Activated CD4-positive, alpha-beta T cell treated with anti-CD3 and anti-CD28 coated beads, Interleukin-2, amount 10 ng/mL, durations not matched to agents 7 days and 5 days (primary cell): Measurements from ENCODE around the gene CHST1. TPM values are rescaled to one million over a fixed set of nuclear protein-coding genes. Genes with fewer than 3 reads are reported as not detected.

Experiments used
- CTCF ChIA-PET: fragments of 350-600 bp; sonication (Branson Sonifier 250); formaldehyde crosslinking; loops from one replicate; lab custom pipeline; 2021; ENCODE audit warnings: antibody characterized with exemption; lab: Charles Lee
- POLR2A ChIA-PET: fragments of 350-600 bp; sonication (Branson Sonifier 250); formaldehyde crosslinking; loops from one replicate; lab custom pipeline; 2021; ENCODE audit warnings: antibody characterized with exemption; lab: Charles Lee
- DNase-seq: peaks from one replicate; pipeline ENCODE4 v3.0.0-alpha.2; 2020
- H3K27ac Mint-ChIP-seq: one replicate; pipeline ENCODE4 v1.8.0; 2021; ENCODE audit warnings: mild to moderate bottlenecking, moderate library complexity, mixed read lengths
- H3K27me3 Mint-ChIP-seq: one replicate; pipeline ENCODE4 v1.8.0; 2021; ENCODE audit warnings: mixed read lengths
- H3K36me3 Mint-ChIP-seq: one replicate; pipeline ENCODE4 v1.8.0; 2021; ENCODE audit warnings: low read depth, mixed read lengths
- H3K4me1 Mint-ChIP-seq: one replicate; pipeline ENCODE4 v1.8.0; 2021; ENCODE audit warnings: mixed read lengths
- H3K4me3 Mint-ChIP-seq: one replicate; pipeline ENCODE4 v1.8.0; 2021; ENCODE audit warnings: mild to moderate bottlenecking, moderate library complexity, mixed read lengths
- H3K9me3 Mint-ChIP-seq: one replicate; pipeline ENCODE4 v1.8.0; 2021; ENCODE audit warnings: mixed read lengths
- total RNA-seq, 2 experiments: library from RNA; stranded (reverse); gene quantifications; one replicate each; pipeline ENCODE4 v1.2.3, GENCODE V29; 2021

The CHST1 gene
- total RNA-seq, 2 experiments from 2014 or later, result not detected

DNA sequence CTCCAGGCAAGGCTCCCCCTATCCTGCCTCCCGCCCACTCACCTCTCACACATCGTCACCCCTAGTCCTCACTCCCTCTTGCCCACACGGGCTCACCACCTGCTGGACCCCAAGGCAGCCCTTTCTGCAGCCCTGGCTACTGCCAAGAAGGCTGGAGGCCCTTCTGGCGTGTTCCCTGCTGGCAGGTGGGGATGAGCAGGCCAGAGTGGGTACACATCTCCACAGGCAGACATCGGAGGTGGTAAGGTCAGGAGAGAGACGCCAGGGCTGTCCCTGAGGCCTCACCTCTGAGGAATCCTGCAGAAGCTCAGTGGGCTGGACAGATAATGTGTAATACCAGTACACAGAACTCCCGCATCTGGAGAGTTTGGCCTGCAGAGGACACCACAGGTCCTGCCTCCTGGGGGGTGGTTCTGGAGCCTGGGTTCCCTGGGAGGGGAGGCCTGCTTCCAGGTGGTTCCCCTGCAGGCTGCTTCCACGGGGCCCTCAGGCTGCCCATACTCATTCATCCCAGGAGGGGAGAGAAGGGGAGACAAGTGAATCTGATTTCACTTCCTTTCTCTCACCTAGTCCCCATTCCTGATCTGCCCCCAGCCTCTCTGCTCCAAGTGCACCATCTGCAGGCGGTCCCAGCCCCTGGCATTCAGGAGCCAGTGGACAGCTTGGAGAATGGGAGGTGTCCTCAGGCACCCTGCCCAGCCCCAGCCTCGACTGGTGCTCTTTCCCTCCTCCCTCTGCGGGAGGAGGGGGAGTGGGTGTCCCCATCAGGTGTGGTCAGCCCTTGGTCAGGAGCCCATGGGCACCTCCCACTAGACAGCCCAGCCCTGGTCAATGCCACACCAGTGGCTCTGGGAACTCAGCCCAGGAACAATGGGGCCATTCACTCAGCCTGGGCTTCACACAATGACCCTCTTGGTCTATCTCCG, 6.1 kb upstream of the CHST1 start:
- Mint-ChIP-seq H3K9me3 (no peaks in the 10 kb centered on the region), H3K27ac (no peak overlapping the region), H3K27me3 (peaks cover 25% of the 10 kb centered on the region), H3K4me1 (no peaks in the 10 kb centered on the region), H3K36me3 (no peaks in the 10 kb centered on the region), H3K4me3 (no peak overlapping the region)
- CTCF ChIA-PET, result no interaction called here
- POLR2A ChIA-PET, result no interaction called here
- no peak for DNase-seq

DNA sequence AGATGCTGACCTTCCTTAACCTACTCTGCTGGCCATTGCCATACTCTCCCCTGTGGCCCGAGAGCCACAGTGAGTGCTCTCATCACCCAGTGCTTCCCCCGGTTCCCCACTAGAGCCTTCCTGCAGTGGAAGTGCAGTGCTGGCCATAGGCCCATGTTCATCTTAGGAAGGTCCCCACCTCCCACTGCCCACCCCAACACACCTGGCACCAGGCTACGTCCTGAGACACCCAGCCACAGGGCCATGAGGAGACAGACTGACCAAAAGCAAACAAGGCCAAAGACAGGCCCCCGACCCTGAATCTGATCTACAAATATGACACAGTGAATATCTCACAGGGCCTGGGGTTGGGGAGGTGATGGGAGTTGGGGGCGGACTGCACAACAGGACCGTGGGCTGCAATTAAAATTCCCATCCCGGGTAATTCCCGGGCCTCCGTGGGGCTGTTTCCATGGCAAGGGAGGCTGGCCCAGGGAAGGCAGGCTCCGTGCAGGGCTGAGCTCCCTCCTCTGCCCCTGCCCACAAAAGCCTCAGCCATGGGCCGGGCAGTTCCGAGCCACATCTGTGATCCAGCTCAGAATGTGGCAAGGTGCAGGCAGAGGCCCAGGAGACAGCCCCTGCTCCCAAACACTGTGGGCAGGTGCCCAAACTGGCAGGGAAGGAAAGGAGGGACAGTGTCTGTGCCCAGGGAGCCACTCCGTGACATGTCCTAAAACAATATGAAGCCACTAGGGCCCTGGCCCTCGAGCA, 5.1 kb upstream of the CHST1 start:
- Mint-ChIP-seq H3K36me3 (no peaks in the 10 kb centered on the region), H3K4me1 (peaks cover 2% of the 10 kb centered on the region), H3K9me3 (no peaks in the 10 kb centered on the region), H3K4me3 (no peak overlapping the region), H3K27ac (no peak overlapping the region), H3K27me3 (peaks cover 33% of the 10 kb centered on the region)
- ChIA-PET POLR2A (no interaction called here), CTCF (no interaction called here)
- no peak for DNase-seq

DNA sequence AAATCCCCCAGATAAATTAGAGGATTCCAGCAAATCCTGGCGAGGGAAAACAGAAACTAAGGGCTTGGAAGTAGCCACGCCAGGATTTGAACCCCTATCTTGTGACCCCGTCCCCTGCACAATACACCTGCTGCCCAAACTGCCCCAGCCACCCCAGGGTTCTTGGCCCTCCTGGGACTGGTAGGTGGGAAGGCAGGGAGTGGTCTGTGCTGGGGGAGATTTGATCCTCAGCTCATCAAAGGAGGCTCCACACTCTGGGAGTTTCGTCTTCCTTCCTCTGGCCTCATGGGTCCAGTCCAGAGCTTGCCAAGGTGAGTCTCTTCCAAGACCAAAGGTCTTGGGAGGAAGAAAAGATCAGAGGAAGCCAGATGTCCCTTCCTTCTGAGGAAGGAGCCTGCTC, 4.5 kb upstream of the CHST1 start:
- Mint-ChIP-seq H3K36me3 (no peaks in the 10 kb centered on the region), H3K27ac (no peak overlapping the region), H3K4me3 (no peak overlapping the region), H3K27me3 (peaks cover 33% of the 10 kb centered on the region), H3K4me1 (peaks cover 2% of the 10 kb centered on the region), H3K9me3 (no peaks in the 10 kb centered on the region)
- DNase-seq, result no peak
- POLR2A ChIA-PET, result no interaction called here
- CTCF ChIA-PET, result interaction anchor here (1.0 kb wide), 1 partner anchor 102 kb away, joined by 3 read pairs; no protein-coding TSS in a partner anchor

DNA sequence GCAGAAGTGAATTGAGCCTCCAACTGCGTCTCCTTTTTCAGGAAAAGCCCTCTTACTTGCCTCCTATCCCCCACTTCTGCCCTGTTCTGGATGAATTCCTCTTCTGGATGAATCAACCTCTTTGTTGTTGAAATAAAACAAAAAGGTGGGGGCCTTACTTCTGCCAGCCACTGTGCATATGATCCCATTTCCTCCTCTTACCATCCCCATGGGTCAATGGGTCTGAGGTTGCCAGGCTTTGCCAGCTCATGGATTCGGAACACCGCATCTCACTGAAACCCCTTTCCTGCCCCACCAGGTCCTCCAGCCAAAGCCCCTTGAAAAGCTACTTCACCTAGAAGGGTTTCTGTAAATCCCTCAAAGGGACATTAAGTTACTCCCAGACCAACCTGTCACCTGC, 3.7 kb upstream of the CHST1 start:
- Mint-ChIP-seq H3K4me3 (no peak overlapping the region), H3K27ac (no peak overlapping the region), H3K27me3 (peaks cover 35% of the 10 kb centered on the region), H3K9me3 (no peaks in the 10 kb centered on the region), H3K36me3 (no peaks in the 10 kb centered on the region), H3K4me1 (peaks cover 2% of the 10 kb centered on the region)
- ChIA-PET CTCF (interaction anchor here (1.0 kb wide), 1 partner anchor 103 kb away, joined by 3 read pairs; no protein-coding TSS in a partner anchor), POLR2A (no interaction called here)
- DNase-seq, result no peak

DNA sequence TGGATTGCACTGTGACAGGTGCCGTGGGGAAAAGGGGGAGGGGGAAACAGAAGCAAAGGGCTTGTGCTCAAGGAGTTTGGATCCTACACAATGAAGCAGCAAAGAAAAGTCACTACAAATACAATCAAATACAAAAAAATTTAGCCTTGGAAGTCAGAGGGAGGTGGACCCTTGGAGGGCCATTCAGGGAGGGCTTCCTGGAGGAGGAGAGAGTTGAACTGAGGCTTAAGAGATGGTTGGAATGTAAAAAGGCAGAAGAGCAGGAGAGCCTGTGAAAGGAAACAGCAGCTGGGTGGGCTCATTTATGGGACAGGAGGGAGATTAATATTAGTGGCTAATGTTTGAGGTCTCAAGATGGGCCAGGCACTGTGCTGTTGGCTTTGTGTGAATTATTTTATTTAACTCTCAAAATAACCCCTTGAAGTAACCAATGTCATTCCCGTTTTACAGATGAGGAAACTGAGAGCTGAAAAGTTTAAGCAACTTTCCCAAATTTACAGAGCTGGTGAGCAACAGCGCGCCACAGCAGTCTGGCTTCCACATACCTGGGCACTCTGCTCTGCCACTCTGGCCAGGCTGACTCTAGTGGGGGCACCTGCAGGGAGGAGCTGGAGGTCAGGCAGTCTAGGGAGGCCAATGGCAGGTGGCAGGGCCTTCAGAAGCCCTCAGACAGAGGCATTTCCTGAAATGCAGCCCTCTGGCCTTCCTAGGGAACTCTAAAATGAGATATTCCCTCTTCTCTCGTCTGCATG, 2.7 kb upstream of the CHST1 start:
- CTCF ChIA-PET, result interaction anchor here (1.1 kb wide), 1 partner anchor 13 kb away, joined by 3 read pairs; no protein-coding TSS in a partner anchor
- H3K4me3 Mint-ChIP-seq, result no peak overlapping the region
- H3K27ac Mint-ChIP-seq, result no peak overlapping the region

DNA sequence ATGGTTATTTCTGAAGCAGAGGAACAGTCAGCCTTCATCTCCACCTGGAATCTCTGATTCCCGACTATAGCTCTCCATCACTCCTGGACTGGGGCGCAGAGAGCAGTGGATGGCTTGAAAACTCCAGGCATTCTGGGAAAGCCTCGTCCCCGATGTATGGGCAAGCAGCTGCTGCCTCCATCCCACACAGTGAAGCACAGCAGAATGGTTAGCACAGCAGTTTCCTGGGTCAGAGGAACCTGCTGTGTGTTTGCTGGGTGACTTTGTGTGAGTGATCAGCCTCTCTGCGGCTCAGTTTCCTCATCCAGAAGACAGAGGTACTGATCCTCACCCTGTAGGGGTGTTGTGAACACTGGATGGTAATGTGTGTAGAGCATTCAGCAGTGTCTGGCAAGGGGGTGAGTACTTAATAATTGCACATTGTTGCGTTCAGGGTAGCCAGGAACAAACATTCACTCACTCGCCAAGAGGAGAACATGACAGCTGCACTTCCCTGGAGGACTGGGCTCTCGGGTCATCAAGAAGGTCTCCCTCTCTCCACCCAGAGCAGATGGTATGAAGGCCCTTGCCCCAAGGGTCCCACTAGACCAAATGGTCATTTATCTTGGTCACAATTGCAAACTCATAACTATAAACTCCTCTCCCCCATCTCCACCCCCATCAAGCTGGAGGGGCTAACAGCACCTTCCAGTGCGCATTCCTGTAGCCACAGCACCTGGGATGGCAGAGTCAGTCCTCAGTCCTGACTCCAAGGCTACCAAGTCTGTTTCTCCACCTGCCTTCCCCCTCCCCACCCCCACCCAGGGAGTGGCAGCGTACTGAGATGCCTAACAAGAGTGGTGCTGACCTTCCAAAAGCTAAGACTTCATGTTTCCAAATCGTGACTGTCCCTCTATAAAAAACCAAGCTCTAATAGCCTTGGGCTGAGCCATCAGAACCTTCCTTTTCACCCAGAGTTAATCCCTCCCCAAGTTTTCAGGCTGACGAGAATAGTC, 1.5 kb upstream of the CHST1 start:
- H3K27me3 Mint-ChIP-seq, result peaks cover 53% of the 10 kb centered on the region
- H3K27ac Mint-ChIP-seq, result no peak overlapping the region
- POLR2A ChIA-PET, result no interaction called here
- H3K4me1 Mint-ChIP-seq, result peaks cover 4% of the 10 kb centered on the region
- no peaks in the 10 kb centered on the region for H3K36me3 Mint-ChIP-seq
- DNase-seq, result no peak
- no peaks in the 10 kb centered on the region for H3K9me3 Mint-ChIP-seq
- CTCF ChIA-PET, result interaction anchor here (1.0 to 1.1 kb wide), 2 partner anchors 12 kb away, joined by 3 read pairs; no protein-coding TSS in a partner anchor
- no peak overlapping the region for H3K4me3 Mint-ChIP-seq

More for the DNA sequence above, 2.7 kb upstream of the CHST1 start:
- H3K4me1 Mint-ChIP-seq, result peaks cover 4% of the 10 kb centered on the region
- H3K9me3 Mint-ChIP-seq, result no peaks in the 10 kb centered on the region
- H3K36me3 Mint-ChIP-seq, result no peaks in the 10 kb centered on the region
- peaks cover 45% of the 10 kb centered on the region for H3K27me3 Mint-ChIP-seq
- DNase-seq, result no peak
- POLR2A ChIA-PET, result no interaction called here

DNA sequence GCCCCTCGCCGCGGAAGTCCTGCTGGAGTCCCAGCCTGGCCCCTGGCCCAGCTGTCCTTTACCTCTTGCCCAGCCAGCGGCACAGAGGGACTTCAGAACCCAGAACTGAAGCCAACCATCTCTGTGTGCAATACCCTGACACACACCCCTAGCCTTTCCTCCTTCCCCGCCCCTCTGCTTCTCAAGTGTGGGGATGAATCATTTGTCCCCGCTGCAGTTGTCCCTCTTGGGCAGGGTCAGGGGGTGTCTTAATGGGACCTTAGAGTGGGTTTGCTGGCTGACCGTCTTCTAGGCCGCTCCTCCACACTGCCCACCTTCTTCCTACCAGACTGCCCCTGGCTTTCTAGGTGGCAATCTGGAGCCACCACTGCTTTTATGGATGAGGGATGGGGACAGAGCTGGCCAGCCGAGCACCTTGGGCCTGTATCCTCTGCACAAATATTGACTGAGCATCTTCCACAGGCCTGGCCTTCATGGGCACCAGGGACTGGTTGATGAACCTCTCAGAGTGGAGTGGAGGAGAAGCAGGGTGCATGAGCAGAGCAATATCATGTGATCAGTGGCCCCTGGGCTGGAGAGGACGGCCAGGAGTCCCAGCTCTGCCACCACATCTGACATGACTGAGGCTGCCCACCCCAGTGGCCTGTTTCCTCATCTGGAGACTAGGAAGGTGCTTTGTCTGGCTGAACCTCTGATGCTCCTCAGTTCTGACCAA, 668 bp upstream of the CHST1 start:
- H3K4me3 Mint-ChIP-seq, result peak overlapping the region; percentile 63
- no peaks in the 10 kb centered on the region for H3K36me3 Mint-ChIP-seq
- peaks cover 4% of the 10 kb centered on the region for H3K4me1 Mint-ChIP-seq
- ChIA-PET POLR2A (no interaction called here), CTCF (interaction anchor here (1.0 kb wide), 1 partner anchor 11 kb away, joined by 3 read pairs; no protein-coding TSS in a partner anchor)
- H3K27me3 Mint-ChIP-seq, result peaks cover 61% of the 10 kb centered on the region
- no peaks in the 10 kb centered on the region for H3K9me3 Mint-ChIP-seq
- H3K27ac Mint-ChIP-seq, result no peak overlapping the region
- no peak for DNase-seq

DNA sequence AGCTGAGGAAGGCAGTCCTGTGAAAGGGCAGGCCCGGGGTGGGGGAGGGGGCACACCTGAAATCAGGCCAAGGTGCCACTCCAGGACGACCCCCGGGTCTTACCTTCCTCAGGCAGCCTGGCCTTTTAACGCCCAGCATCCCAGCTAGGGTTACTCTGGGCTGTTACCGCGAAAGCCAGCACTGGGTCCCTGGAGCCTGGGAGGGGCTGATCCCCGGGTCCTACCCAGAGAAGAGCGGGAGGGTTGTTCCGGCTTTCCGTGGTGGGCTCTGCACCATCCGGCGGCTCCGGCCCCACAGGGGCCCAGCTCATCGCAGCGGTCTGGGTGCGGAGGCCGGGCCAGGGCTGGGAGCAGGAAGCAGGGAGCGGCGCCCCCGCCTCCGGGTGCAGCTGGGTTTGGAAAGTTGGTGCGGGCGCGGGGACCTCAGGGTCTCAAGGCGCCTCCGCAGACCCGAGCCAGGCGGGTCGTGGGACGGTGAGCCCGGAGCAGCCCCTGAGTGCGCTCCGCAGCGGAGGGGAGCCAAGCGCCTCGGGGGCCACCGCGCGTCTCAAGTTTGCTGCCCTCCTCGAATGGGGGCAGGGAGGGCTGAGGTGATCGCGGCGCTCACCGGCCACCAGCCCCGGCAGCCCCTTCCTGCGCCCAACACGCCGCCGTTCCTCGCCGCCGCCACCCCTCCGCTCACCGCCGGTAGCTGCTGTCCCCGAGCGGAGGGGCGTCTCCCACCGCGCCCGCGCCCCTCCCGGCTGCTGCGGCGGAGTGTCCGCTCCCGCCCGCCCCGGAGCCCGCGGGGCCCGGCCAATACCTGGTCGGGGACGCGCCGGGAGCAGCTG, 831 bp downstream of the CHST1 start:
- DNase-seq, result no peak
- no peaks in the 10 kb centered on the region for H3K9me3 Mint-ChIP-seq
- H3K27me3 Mint-ChIP-seq, result peaks cover 72% of the 10 kb centered on the region
- CTCF ChIA-PET, result interaction anchor here (1.3 kb wide), 1 partner anchor 9 kb away, joined by 4 read pairs; no protein-coding TSS in a partner anchor
- H3K36me3 Mint-ChIP-seq, result no peaks in the 10 kb centered on the region
- H3K27ac Mint-ChIP-seq, result no peak overlapping the region
- POLR2A ChIA-PET, result no interaction called here
- no peak overlapping the region for H3K4me3 Mint-ChIP-seq
- peaks cover 4% of the 10 kb centered on the region for H3K4me1 Mint-ChIP-seq

DNA sequence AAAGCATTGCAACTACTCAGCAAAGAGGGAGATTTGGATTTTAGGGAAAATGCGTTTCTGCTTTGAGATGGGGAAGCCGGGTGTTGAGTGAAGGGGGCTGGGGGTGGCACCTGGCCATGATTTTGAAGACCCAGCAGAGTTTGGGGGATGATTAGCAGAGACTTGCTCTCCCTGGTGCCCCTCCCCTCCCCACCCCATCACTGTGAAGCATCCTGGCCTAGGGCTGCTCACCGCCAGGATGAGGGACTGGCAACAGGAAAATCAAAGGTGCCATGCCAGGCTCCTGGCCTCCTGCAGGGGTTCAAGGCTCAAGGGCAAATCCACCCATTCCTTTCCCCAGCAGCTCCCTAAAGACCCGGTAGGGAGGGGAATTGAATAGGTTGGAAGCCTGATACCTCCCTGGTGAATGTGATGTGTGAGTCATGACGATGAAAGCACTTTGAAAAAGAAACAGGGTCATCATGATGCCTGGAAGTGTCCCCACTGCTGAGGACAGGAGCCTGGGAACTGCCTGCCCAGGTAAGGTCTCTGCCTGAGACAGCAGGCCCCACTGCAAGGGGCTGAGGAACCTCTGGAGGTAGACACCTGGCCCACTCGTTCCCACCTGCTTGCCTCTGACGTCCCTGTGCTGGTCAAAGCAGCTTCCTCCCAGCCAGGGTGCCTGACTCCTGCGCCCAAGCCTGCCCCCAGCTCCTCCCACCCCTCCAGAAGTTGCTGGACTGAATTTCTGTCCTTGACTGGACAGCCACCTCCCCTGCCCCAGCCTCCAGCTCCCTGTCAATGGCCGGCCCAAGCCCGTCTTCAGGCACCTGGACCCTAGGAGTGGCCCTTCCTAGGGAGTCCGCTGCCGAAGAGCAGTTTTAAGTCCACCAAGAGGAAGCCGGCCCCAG, 1.7 kb downstream of the CHST1 start:
- no peak overlapping the region for H3K27ac Mint-ChIP-seq
- POLR2A ChIA-PET, result no interaction called here
- no peaks in the 10 kb centered on the region for H3K36me3 Mint-ChIP-seq
- DNase-seq, result no peak
- peaks cover 68% of the 10 kb centered on the region for H3K27me3 Mint-ChIP-seq
- CTCF ChIA-PET, result interaction anchor here (1.3 kb wide), 1 partner anchor 8 kb away, joined by 4 read pairs; no protein-coding TSS in a partner anchor
- no peaks in the 10 kb centered on the region for H3K9me3 Mint-ChIP-seq
- H3K4me3 Mint-ChIP-seq, result no peak overlapping the region
- peaks cover 4% of the 10 kb centered on the region for H3K4me1 Mint-ChIP-seq
